Activated CD4-positive, alpha-beta T cell treated with anti-CD3 and anti-CD28 coated beads, Interleukin-2, amount 50 U/mL, for 4 hours (primary cell): ENCODE data around the gene CFAP46.
"Not testable (repeated sequence)": the region's sequence is repeated elsewhere in the genome, so short reads cannot be mapped to it uniquely, and the experiment has no call there.

Experiments used
- DNase-seq, 2 experiments: peaks; one replicate each; pipeline ENCODE4 v3.0.0-alpha.2; 2020

The CFAP46 gene

GRCh38 chr10:132912713-132913558, 29.4 kb downstream of the CFAP46 start:
- DNase-seq: no peak

- no peak for DNase-seq
Observed at GRCh38 chr10:132912225-132912712, 30.1 kb downstream of the CFAP46 start.

GRCh38 chr10:132911786-132912097, 30.6 kb downstream of the CFAP46 start:
- DNase-seq: no peak

- DNase-seq: no peak
Observed at GRCh38 chr10:132910901-132911785, 31.2 kb downstream of the CFAP46 start.

GRCh38 chr10:132910186-132910880, 32.0 kb downstream of the CFAP46 start:
- no peak for DNase-seq

- no peak for DNase-seq
Observed at GRCh38 chr10:132909491-132910071, 32.8 kb downstream of the CFAP46 start.

GRCh38 chr10:132908621-132909295, 33.6 kb downstream of the CFAP46 start:
- DNase-seq: no peak

GRCh38 chr10:132907821-132908620, 34.3 kb downstream of the CFAP46 start:
- no peak for DNase-seq

- DNase-seq: no peak
Observed at GRCh38 chr10:132906836-132907235, 35.5 kb downstream of the CFAP46 start.

- no peak for DNase-seq
Observed at GRCh38 chr10:132906106-132906505, 36.3 kb downstream of the CFAP46 start.

- no peak for DNase-seq
Observed at GRCh38 chr10:132905661-132906060, 36.7 kb downstream of the CFAP46 start.

- DNase-seq: no peak
Observed at GRCh38 chr10:132904814-132905649, 37.3 kb downstream of the CFAP46 start.

- DNase-seq: no peak
Observed at GRCh38 chr10:132904181-132904813, 38.1 kb downstream of the CFAP46 start.

- not testable (repeated sequence) for DNase-seq
Observed at GRCh38 chr10:132902656-132903575, 39.5 kb downstream of the CFAP46 start.

GRCh38 chr10:132901351-132901750, 41.0 kb downstream of the CFAP46 start:
- no peak for DNase-seq

GRCh38 chr10:132900211-132900756, 42.1 kb downstream of the CFAP46 start:
- no peak for DNase-seq

GRCh38 chr10:132899751-132900065, 42.7 kb downstream of the CFAP46 start:
- no peak for DNase-seq

- no peak for DNase-seq
Observed at GRCh38 chr10:132899054-132899750, 43.2 kb downstream of the CFAP46 start.
